ENCODE results near the gene ZFP28.
A peak's percentile ranks its signal among the peaks of the same experiment; 100 is the strongest.

Gene ZFP28

GRCh38 chr19:56547535-56547934 lies 8.8 kb downstream of the ZFP28 start:
- Histone ChIP-seq H3K27me3 (ENCODE audit: insufficient read depth, poor library complexity, severe bottlenecking) (no peaks in the 10 kb centered on the region), H3K36me3 (ENCODE audit: low read depth) (peaks cover 43% of the 10 kb centered on the region), H3K4me3 (ENCODE audit: severe bottlenecking) (no peak overlapping the region), H3K4me1 (ENCODE audit: insufficient read depth, poor library complexity, severe bottlenecking) (no peaks in the 10 kb centered on the region), H3K27ac (ENCODE audit: poor library complexity, severe bottlenecking) (no peak overlapping the region), H3K9me3 (ENCODE audit: severe bottlenecking) (peaks cover 23% of the 10 kb centered on the region)
- ATAC-seq (ENCODE audit: low read depth) (no peak), DNase-seq (ENCODE audit: low spot score) (no peak)
- TF ChIP-seq CTCF (IDR thresholded peaks at IDR 0.05; ENCODE audit: poor library complexity, severe bottlenecking), result no peak

- Histone ChIP-seq H3K27me3 (ENCODE audit: insufficient read depth, poor library complexity, severe bottlenecking) (no peaks in the 10 kb centered on the region), H3K36me3 (ENCODE audit: low read depth) (peaks cover 28% of the 10 kb centered on the region), H3K4me3 (ENCODE audit: severe bottlenecking) (no peak overlapping the region), H3K9me3 (ENCODE audit: severe bottlenecking) (peaks cover 20% of the 10 kb centered on the region), H3K4me1 (ENCODE audit: insufficient read depth, poor library complexity, severe bottlenecking) (no peaks in the 10 kb centered on the region), H3K27ac (ENCODE audit: poor library complexity, severe bottlenecking) (no peak overlapping the region)
- no peak for DNase-seq (ENCODE audit: low spot score)
- no peak for TF ChIP-seq CTCF (IDR thresholded peaks at IDR 0.05; ENCODE audit: poor library complexity, severe bottlenecking)
- ATAC-seq (ENCODE audit: low read depth), result no peak
Observed at GRCh38 chr19:56554272-56554869, 15.6 kb downstream of the ZFP28 start.

- TF ChIP-seq CTCF (IDR thresholded peaks at IDR 0.05; ENCODE audit: poor library complexity, severe bottlenecking), result no peak
- peaks cover 21% of the 10 kb centered on the region for H3K9me3 ChIP-seq (ENCODE audit: severe bottlenecking)
Observed at GRCh38 chr19:56562766-56563165, 24.0 kb downstream of the ZFP28 start.

GRCh38 chr19:56566904-56567273 lies 28.1 kb downstream of the ZFP28 start:
- Histone ChIP-seq H3K9me3 (ENCODE audit: severe bottlenecking) (peaks cover 30% of the 10 kb centered on the region), H3K36me3 (ENCODE audit: low read depth) (peaks cover 16% of the 10 kb centered on the region), H3K27ac (ENCODE audit: poor library complexity, severe bottlenecking) (peak overlapping the region; percentile 38), H3K4me1 (ENCODE audit: insufficient read depth, poor library complexity, severe bottlenecking) (no peaks in the 10 kb centered on the region), H3K4me3 (ENCODE audit: severe bottlenecking) (peak overlapping the region; percentile 70), H3K27me3 (ENCODE audit: insufficient read depth, poor library complexity, severe bottlenecking) (no peaks in the 10 kb centered on the region)
- ATAC-seq (ENCODE audit: low read depth), result peak; percentile 53
- no peak for DNase-seq (ENCODE audit: low spot score)
- no peak for TF ChIP-seq CTCF (IDR thresholded peaks at IDR 0.05; ENCODE audit: poor library complexity, severe bottlenecking)

More at GRCh38 chr19:56562766-56563165, 24.0 kb downstream of the ZFP28 start:
- Histone ChIP-seq H3K36me3 (ENCODE audit: low read depth) (0 out of 2 replicates have a peak, but pooled peaks cover 3% of the 10 kb centered on the region), H3K27ac (ENCODE audit: poor library complexity, severe bottlenecking) (no peak overlapping the region), H3K27me3 (ENCODE audit: insufficient read depth, poor library complexity, severe bottlenecking) (no peaks in the 10 kb centered on the region), H3K4me3 (ENCODE audit: severe bottlenecking) (no peak overlapping the region), H3K4me1 (ENCODE audit: insufficient read depth, poor library complexity, severe bottlenecking) (no peaks in the 10 kb centered on the region)
- DNase-seq (ENCODE audit: low spot score), result no peak
- no peak for ATAC-seq (ENCODE audit: low read depth)

Data from RWPE2 (cell line).